ENCODE results near the gene GPSM3. TPM values are rescaled to one million over a fixed set of nuclear protein-coding genes. Genes with fewer than 3 reads are reported as not detected.
"Not testable (repeated sequence)": the region's sequence is repeated elsewhere in the genome, so short reads cannot be mapped to it uniquely, and the experiment has no call there.

GPSM3 gene
- total RNA-seq, 1 experiment from 2014 or later, result 4.8 TPM

- no peaks in the 10 kb centered on the region for H3K9me3 ChIP-seq (ENCODE audit: low read depth, low read length, poor library complexity, severe bottlenecking)
- no peaks in the 10 kb centered on the region for H3K27me3 ChIP-seq (replicated peaks; ENCODE audit: insufficient read depth, low read depth, low read length, poor library complexity)
- ChIA-PET CTCF (no interaction called here), POLR2A (ENCODE audit: low non-redundant PET) (no interaction called here)
- no peak overlapping the region for H3K27ac ChIP-seq (ENCODE audit: low read depth, low read length, poor library complexity, severe bottlenecking)
- TF ChIP-seq EZH2 (IDR thresholded peaks at IDR 0.05; ENCODE audit: borderline replicate concordance, low read depth, low read length, poor library complexity, severe bottlenecking) (no peak), CTCF (conservative IDR thresholded peaks at IDR 0.05; ENCODE audit: low read depth, low read length) (no peak)
- H3K36me3 ChIP-seq (ENCODE audit: insufficient read depth, low read length, poor library complexity, severe bottlenecking), result no peaks in the 10 kb centered on the region
- BruUV-seq (replicated peaks), result no TSS peak
- no peak overlapping the region for H3K4me3 ChIP-seq (ENCODE audit: low read depth, low read length, poor library complexity, severe bottlenecking)
- peaks cover 11% of the 10 kb centered on the region for H3K4me1 ChIP-seq (ENCODE audit: insufficient read depth, low read length, poor library complexity, severe bottlenecking)
- DNase-seq (ENCODE audit: low spot score), result no peak
- intact Hi-C loops (cut with micrococcal nuclease; ENCODE audit: unreplicated experiment), result no loop called here
Measured at GRCh38 chr6:32147401-32148132, 44.9 kb downstream of the GPSM3 start.

DNA sequence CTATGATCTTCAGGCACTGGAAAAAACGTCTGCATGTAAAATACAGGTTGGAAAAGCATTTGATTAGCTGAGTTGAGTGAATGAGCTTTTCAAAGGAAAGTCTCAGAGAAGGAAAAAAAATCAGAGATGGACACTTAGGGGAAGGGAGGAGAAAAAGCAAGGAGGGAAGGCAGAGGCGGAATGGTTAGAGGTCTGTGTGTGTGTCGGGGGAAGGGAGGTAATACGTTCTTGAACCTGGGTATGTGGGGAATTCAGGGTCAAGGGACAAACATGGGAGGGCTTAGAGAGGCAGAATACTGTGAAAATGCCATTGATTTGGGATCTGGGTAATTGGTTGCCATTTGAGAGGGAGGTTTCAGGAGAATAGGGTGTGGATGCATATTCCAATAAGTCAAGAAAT lies 45.8 kb downstream of the GPSM3 start:
- H3K27ac ChIP-seq (ENCODE audit: low read depth, low read length, poor library complexity, severe bottlenecking), result no peak overlapping the region
- no peak for TF ChIP-seq EZH2 (IDR thresholded peaks at IDR 0.05; ENCODE audit: borderline replicate concordance, low read depth, low read length, poor library complexity, severe bottlenecking)
- no peak for TF ChIP-seq CTCF (conservative IDR thresholded peaks at IDR 0.05; ENCODE audit: low read depth, low read length)
- intact Hi-C loops (cut with micrococcal nuclease; ENCODE audit: unreplicated experiment), result no loop called here
- peaks cover 3% of the 10 kb centered on the region for H3K4me1 ChIP-seq (ENCODE audit: insufficient read depth, low read length, poor library complexity, severe bottlenecking)
- CTCF ChIA-PET, result no interaction called here
- H3K9me3 ChIP-seq (ENCODE audit: low read depth, low read length, poor library complexity, severe bottlenecking), result no peaks in the 10 kb centered on the region
- POLR2A ChIA-PET (ENCODE audit: low non-redundant PET), result no interaction called here
- no peaks in the 10 kb centered on the region for H3K36me3 ChIP-seq (ENCODE audit: insufficient read depth, low read length, poor library complexity, severe bottlenecking)
- no peak for DNase-seq (ENCODE audit: low spot score)
- H3K27me3 ChIP-seq (replicated peaks; ENCODE audit: insufficient read depth, low read depth, low read length, poor library complexity), result no peaks in the 10 kb centered on the region
- BruUV-seq (replicated peaks), result no TSS peak
- H3K4me3 ChIP-seq (ENCODE audit: low read depth, low read length, poor library complexity, severe bottlenecking), result no peak overlapping the region

GRCh38 chr6:32146287-32146686 lies 46.2 kb downstream of the GPSM3 start:
- peaks cover 2% of the 10 kb centered on the region for H3K4me1 ChIP-seq (ENCODE audit: insufficient read depth, low read length, poor library complexity, severe bottlenecking)
- intact Hi-C loops (cut with micrococcal nuclease; ENCODE audit: unreplicated experiment), result no loop called here
- no peaks in the 10 kb centered on the region for H3K27me3 ChIP-seq (replicated peaks; ENCODE audit: insufficient read depth, low read depth, low read length, poor library complexity)
- TF ChIP-seq CTCF (conservative IDR thresholded peaks at IDR 0.05; ENCODE audit: low read depth, low read length) (no peak), EZH2 (IDR thresholded peaks at IDR 0.05; ENCODE audit: borderline replicate concordance, low read depth, low read length, poor library complexity, severe bottlenecking) (no peak)
- POLR2A ChIA-PET (ENCODE audit: low non-redundant PET), result no interaction called here
- CTCF ChIA-PET, result no interaction called here
- no peaks in the 10 kb centered on the region for H3K9me3 ChIP-seq (ENCODE audit: low read depth, low read length, poor library complexity, severe bottlenecking)
- H3K27ac ChIP-seq (ENCODE audit: low read depth, low read length, poor library complexity, severe bottlenecking), result no peak overlapping the region
- H3K36me3 ChIP-seq (ENCODE audit: insufficient read depth, low read length, poor library complexity, severe bottlenecking), result no peaks in the 10 kb centered on the region
- H3K4me3 ChIP-seq (ENCODE audit: low read depth, low read length, poor library complexity, severe bottlenecking), result no peak overlapping the region
- no peak for DNase-seq (ENCODE audit: low spot score)
- BruUV-seq (replicated peaks), result no TSS peak

- H3K27ac ChIP-seq (ENCODE audit: low read depth, low read length, poor library complexity, severe bottlenecking); H3K4me3 ChIP-seq (ENCODE audit: low read depth, low read length, poor library complexity, severe bottlenecking); H3K27me3 ChIP-seq (replicated peaks; ENCODE audit: insufficient read depth, low read depth, low read length, poor library complexity); CTCF ChIA-PET; DNase-seq (ENCODE audit: low spot score); H3K9me3 ChIP-seq (ENCODE audit: low read depth, low read length, poor library complexity, severe bottlenecking); POLR2A ChIA-PET (ENCODE audit: low non-redundant PET); H3K4me1 ChIP-seq (ENCODE audit: insufficient read depth, low read length, poor library complexity, severe bottlenecking); BruUV-seq (replicated peaks); H3K36me3 ChIP-seq (ENCODE audit: insufficient read depth, low read length, poor library complexity, severe bottlenecking); intact Hi-C loops (cut with micrococcal nuclease; ENCODE audit: unreplicated experiment): not testable (repeated sequence)
Measured at GRCh38 chr6:32144238-32144637, 48.2 kb downstream of the GPSM3 start.

All from A673 (cell line).